Mesendoderm (in vitro differentiated cells): ENCODE results near the gene LCN6.

ENCODE experiments used
- DNase-seq: peaks from one replicate; pipeline ENCODE4 v3.0.0; 2013
- H2AK5ac ChIP-seq: 2 replicates; pipeline ENCODE4 v1.6.1; 2013; ENCODE audit warnings: low read length, inconsistent platforms
- H2BK120ac ChIP-seq: 2 replicates; pipeline ENCODE4 v1.6.1; 2013; ENCODE audit warnings: low read depth, mild to moderate bottlenecking, low read length, moderate library complexity, mixed read lengths
- H2BK15ac ChIP-seq: replicated peaks from 2 replicates; pipeline ENCODE4 v1.6.1; 2013; ENCODE audit warnings: low read depth, mild to moderate bottlenecking, moderate library complexity
- H2BK5ac ChIP-seq: 2 replicates; pipeline ENCODE4 v1.6.1; 2013; ENCODE audit warnings: low read length, inconsistent platforms
- H3K18ac ChIP-seq: 2 replicates; pipeline ENCODE4 v1.6.1; 2013; ENCODE audit warnings: mild to moderate bottlenecking, low read length, mixed read lengths
- H3K23ac ChIP-seq: one replicate; pipeline ENCODE4 v1.6.1; 2013; ENCODE audit warnings: low read length
- H3K27ac ChIP-seq: 2 replicates; pipeline ENCODE4 v1.5.1; 2013; ENCODE audit warnings: low read depth, mild to moderate bottlenecking, inconsistent platforms, low read length, moderate library complexity
- H3K27me3 ChIP-seq: 2 replicates; pipeline ENCODE4 v1.6.1; 2013; ENCODE audit warnings: low read length, control low read depth, mild to moderate bottlenecking, inconsistent platforms; ENCODE audit not compliant: insufficient read depth, poor library complexity
- H3K36me3 ChIP-seq: 2 replicates; pipeline ENCODE4 v1.6.1; 2013; ENCODE audit warnings: low read length, inconsistent platforms; ENCODE audit not compliant: control insufficient read depth, insufficient read depth
- H3K4ac ChIP-seq: one replicate; pipeline ENCODE4 v1.6.1; 2013; ENCODE audit warnings: low read depth, mild to moderate bottlenecking, low read length, moderate library complexity
- H3K4me1 ChIP-seq: 2 replicates; pipeline ENCODE4 v1.6.1; 2013; ENCODE audit warnings: low read depth, low read length, inconsistent platforms; ENCODE audit not compliant: control insufficient read depth
- H3K4me2 ChIP-seq: 2 replicates; pipeline ENCODE4 v1.6.1; 2013; ENCODE audit warnings: low read length
- H3K4me3 ChIP-seq: 2 replicates; pipeline ENCODE4 v1.5.1; 2013; ENCODE audit warnings: mild to moderate bottlenecking, low read length
- H3K56ac ChIP-seq: one replicate; pipeline ENCODE4 v1.6.1; 2013; ENCODE audit warnings: low read length
- H3K79me1 ChIP-seq: 2 replicates; pipeline ENCODE4 v1.6.1; 2013; ENCODE audit warnings: low read length, inconsistent platforms
- H3K79me2 ChIP-seq: 2 replicates; pipeline ENCODE4 v1.6.1; 2013; ENCODE audit warnings: mild to moderate bottlenecking, low read length; ENCODE audit not compliant: control insufficient read depth, insufficient read depth
- H3K9ac ChIP-seq: 2 replicates; pipeline ENCODE4 v1.6.1; 2013; ENCODE audit warnings: low read length, inconsistent platforms
- H4K5ac ChIP-seq: one replicate; pipeline ENCODE4 v1.6.1; 2013; ENCODE audit warnings: low read length
- H4K8ac ChIP-seq: one replicate; pipeline ENCODE4 v1.6.1; 2013; ENCODE audit warnings: low read depth, mild to moderate bottlenecking, control low read depth, low read length, moderate library complexity
- WGBS: extraction: QIAGEN DNeasy Blood & Tissue Kit; methylation state at CpG from one replicate; pipeline ENCODE4 v1.1.7; 2013; ENCODE audit warnings: low lambda C conversion rate, missing lambda C conversion rate; ENCODE audit not compliant: insufficient coverage; ENCODE audit errors: extremely low coverage; 5-methylcytosine and 5-hydroxymethylcytosine counted together

LCN6 gene

GRCh38 chr9:136751244-136751643 is 2.9 kb upstream of the LCN6 start:
- Histone ChIP-seq H3K27me3 (no peaks in the 10 kb centered on the region), H3K36me3 (no peaks in the 10 kb centered on the region), H3K18ac (no peak overlapping the region), H3K4me3 (no peak overlapping the region), H3K4me1 (no peaks in the 10 kb centered on the region), H3K9ac (no peak overlapping the region), H2BK5ac (no peak overlapping the region), H4K8ac (no peak overlapping the region), H3K79me2 (no peaks in the 10 kb centered on the region), H3K56ac (no peak overlapping the region), H3K4me2 (no peak overlapping the region), H2AK5ac (no peak overlapping the region), H3K79me1 (no peaks in the 10 kb centered on the region), H3K27ac (no peak overlapping the region), H2BK15ac (no peak overlapping the region), H3K23ac (no peak overlapping the region), H3K4ac (no peak overlapping the region), H4K5ac (no peak overlapping the region), H2BK120ac (no peak overlapping the region)
- no peak for DNase-seq
- no CpG with 5 or more reads among the region's 1 CpG for WGBS

GRCh38 chr9:136750526-136750925 is 2.2 kb upstream of the LCN6 start:
- Histone ChIP-seq H2BK5ac (no peak overlapping the region), H3K56ac (no peak overlapping the region), H3K36me3 (no peaks in the 10 kb centered on the region), H2BK120ac (no peak overlapping the region), H3K79me2 (no peaks in the 10 kb centered on the region), H3K4ac (no peak overlapping the region), H3K79me1 (no peaks in the 10 kb centered on the region), H3K27me3 (no peaks in the 10 kb centered on the region), H3K4me3 (no peak overlapping the region), H3K4me1 (no peaks in the 10 kb centered on the region), H3K4me2 (no peak overlapping the region), H3K27ac (no peak overlapping the region), H3K23ac (no peak overlapping the region), H2AK5ac (no peak overlapping the region), H4K8ac (no peak overlapping the region), H4K5ac (no peak overlapping the region), H3K9ac (no peak overlapping the region), H2BK15ac (no peak overlapping the region), H3K18ac (no peak overlapping the region)
- DNase-seq: no peak
- WGBS: no CpG with 5 or more reads among the region's 2 CpGs

GRCh38 chr9:136748666-136749611 is 614 bp upstream of the LCN6 start:
- Histone ChIP-seq H3K36me3 (no peaks in the 10 kb centered on the region), H3K4ac (no peak overlapping the region), H3K27ac (no peak overlapping the region), H3K18ac (no peak overlapping the region), H3K4me1 (no peaks in the 10 kb centered on the region), H3K79me1 (no peaks in the 10 kb centered on the region), H3K56ac (peak overlapping the region; percentile 42), H4K8ac (no peak overlapping the region), H3K4me3 (no peak overlapping the region), H3K4me2 (no peak overlapping the region), H2BK15ac (no peak overlapping the region), H2BK5ac (no peak overlapping the region), H2BK120ac (no peak overlapping the region), H3K9ac (no peak overlapping the region), H3K79me2 (no peaks in the 10 kb centered on the region), H4K5ac (no peak overlapping the region), H2AK5ac (no peak overlapping the region), H3K23ac (no peak overlapping the region), H3K27me3 (no peaks in the 10 kb centered on the region)
- WGBS: no CpG with 5 or more reads among the region's 21 CpGs
- DNase-seq: no peak

- Histone ChIP-seq H3K79me2 (no peaks in the 10 kb centered on the region), H2AK5ac (no peak overlapping the region), H3K36me3 (no peaks in the 10 kb centered on the region), H3K18ac (no peak overlapping the region), H3K23ac (no peak overlapping the region), H4K8ac (no peak overlapping the region), H4K5ac (no peak overlapping the region), H3K27ac (no peak overlapping the region), H2BK15ac (no peak overlapping the region), H3K56ac (no peak overlapping the region), H2BK120ac (no peak overlapping the region), H3K79me1 (no peaks in the 10 kb centered on the region), H3K9ac (no peak overlapping the region), H3K4me3 (no peak overlapping the region), H3K4ac (no peak overlapping the region), H2BK5ac (no peak overlapping the region), H3K27me3 (no peaks in the 10 kb centered on the region), H3K4me1 (no peaks in the 10 kb centered on the region), H3K4me2 (no peak overlapping the region)
- no peak for DNase-seq
- no CpG with 5 or more reads among the region's 22 CpGs for WGBS
Measured at GRCh38 chr9:136747161-136748060, 914 bp downstream of the LCN6 start.

- no peak overlapping the region for H2AK5ac ChIP-seq
- no CpG with 5 or more reads among the region's 18 CpGs for WGBS
Measured at GRCh38 chr9:136746621-136747020, 1.7 kb downstream of the LCN6 start.

More at GRCh38 chr9:136746621-136747020, 1.7 kb downstream of the LCN6 start:
- Histone ChIP-seq H3K79me1 (no peaks in the 10 kb centered on the region), H3K36me3 (no peaks in the 10 kb centered on the region), H2BK5ac (no peak overlapping the region), H3K23ac (no peak overlapping the region), H4K8ac (no peak overlapping the region), H3K27ac (no peak overlapping the region), H3K4me2 (no peak overlapping the region), H3K4me3 (no peak overlapping the region), H3K79me2 (no peaks in the 10 kb centered on the region), H3K56ac (no peak overlapping the region), H3K18ac (no peak overlapping the region), H3K27me3 (no peaks in the 10 kb centered on the region), H3K9ac (no peak overlapping the region), H2BK15ac (no peak overlapping the region), H2BK120ac (no peak overlapping the region), H3K4me1 (no peaks in the 10 kb centered on the region), H3K4ac (no peak overlapping the region), H4K5ac (no peak overlapping the region)
- no peak for DNase-seq
